HepG2 (cell line): ENCODE measurements around the gene NIP7. TPM values are rescaled to one million over a fixed set of nuclear protein-coding genes. Genes with fewer than 3 reads are reported as not detected.

Experiments
- MXI1 ChIP-seq: IDR thresholded peaks from 3 replicates; pipeline ENCODE4 v1.6.1; 2012; ENCODE audit warnings: low read depth, low read length, inconsistent platforms, borderline replicate concordance
- NFRKB ChIP-seq: fragments of 450-650 bp; IDR thresholded peaks from 2 replicates; pipeline ENCODE4 v1.6.1; 2017
- RFXANK ChIP-seq: IDR thresholded peaks from 2 replicates; pipeline ENCODE4 v1.6.1; 2016
- SETDB1 ChIP-seq: sonication (generic); formaldehyde crosslinking; IDR thresholded peaks from 2 replicates; pipeline ENCODE4 v1.5.1; 2020; ENCODE audit warnings: missing genetic modification reagents, mild to moderate bottlenecking, borderline replicate concordance
- SIN3A ChIP-seq: IDR thresholded peaks from 2 replicates; pipeline ENCODE4 v1.6.1; 2011; ENCODE audit warnings: low read depth, mild to moderate bottlenecking, control low read depth, low read length, borderline replicate concordance
- TOPORS ChIP-seq: sonication (generic); formaldehyde crosslinking; IDR thresholded peaks from 2 replicates; pipeline ENCODE4 v1.8.0; 2023; ENCODE audit warnings: mild to moderate bottlenecking, missing genetic modification reagents
- ZBTB38 ChIP-seq: sonication (generic); formaldehyde crosslinking; IDR thresholded peaks from 2 replicates; pipeline ENCODE4 v1.5.1; 2020; ENCODE audit warnings: mild to moderate bottlenecking, missing genetic modification reagents
- ZBTB42 ChIP-seq: sonication (generic); formaldehyde crosslinking; IDR thresholded peaks from 2 replicates; pipeline ENCODE4 v1.5.0; 2020; ENCODE audit warnings: mild to moderate bottlenecking, missing genetic modification reagents
- ZNF280D ChIP-seq: sonication (generic); formaldehyde crosslinking; IDR thresholded peaks from 2 replicates; pipeline ENCODE4 v1.5.1; 2020; ENCODE audit warnings: mild to moderate bottlenecking, missing genetic modification reagents
- ZNF333 ChIP-seq: sonication (generic); formaldehyde crosslinking; IDR thresholded peaks from 2 replicates; pipeline ENCODE4 v1.4.0; 2020; ENCODE audit warnings: mild to moderate bottlenecking, missing genetic modification reagents, borderline replicate concordance
- ZNF33B ChIP-seq: sonication (generic); formaldehyde crosslinking; IDR thresholded peaks from 2 replicates; pipeline ENCODE4 v1.5.1; 2020; ENCODE audit warnings: mild to moderate bottlenecking, missing genetic modification reagents
- ZNF431 ChIP-seq: sonication (generic); formaldehyde crosslinking; IDR thresholded peaks from 2 replicates; pipeline ENCODE4 v1.9.0; 2022; ENCODE audit warnings: missing genetic modification reagents, low read depth, mild to moderate bottlenecking, borderline replicate concordance
- ZNF598 ChIP-seq: sonication (generic); formaldehyde crosslinking; IDR thresholded peaks from 2 replicates; pipeline ENCODE4 v1.5.1; 2020; ENCODE audit warnings: mild to moderate bottlenecking, missing genetic modification reagents, borderline replicate concordance
- ZNF7 ChIP-seq: IDR thresholded peaks from 2 replicates; pipeline ENCODE4 v1.6.1; 2016; ENCODE audit warnings: missing biosample characterization, missing genetic modification reagents
- polyA plus RNA-seq, 8 experiments: library from polyadenylated mRNA; depleted of rRNA in 3 of 8; stranded (reverse) in 7 of 8; unstranded in 1 of 8; fragments of >200 nt; fragmentation: Illumina TruSeq in 4 of 8; extraction: Trizol in 4 of 8; gene quantifications; 2 replicates each; pipeline versions ENCODE4 v1.2.1 to v1.2.3, GENCODE V29; 2011 to 2016; ENCODE audit warnings: low read depth in 4 of 8, missing spikeins in 1 of 8, mixed read lengths in 1 of 8; ENCODE audit not compliant: insufficient read depth in 1 of 8
- total RNA-seq, 5 experiments: library from RNA; depleted of rRNA; stranded (reverse); fragments of >200 nt; fragmentation: Illumina TruSeq; extraction: Trizol; gene quantifications; 2 replicates each; pipeline ENCODE4 v1.2.3, GENCODE V29; 2016; ENCODE audit warnings: low read depth in 1 of 5
- TF ChIP-seq, protein P1 (sequence below): sonication (generic); formaldehyde crosslinking; IDR thresholded peaks from 2 replicates; pipeline ENCODE4 v1.4.0; 2020; ENCODE audit warnings: mild to moderate bottlenecking, missing genetic modification reagents
- TF ChIP-seq, protein P2 (sequence below): sonication (generic); formaldehyde crosslinking; IDR thresholded peaks from 2 replicates; pipeline ENCODE4 v1.8.0; 2022; ENCODE audit warnings: low read depth, missing genetic modification reagents

NIP7 gene
- total and polyA plus RNA-seq, 2 of the 13 experiments (the other 11 are each of a cell fraction or from before 2014, with no cell fraction given), result 15.3 to 114 TPM

DNA sequence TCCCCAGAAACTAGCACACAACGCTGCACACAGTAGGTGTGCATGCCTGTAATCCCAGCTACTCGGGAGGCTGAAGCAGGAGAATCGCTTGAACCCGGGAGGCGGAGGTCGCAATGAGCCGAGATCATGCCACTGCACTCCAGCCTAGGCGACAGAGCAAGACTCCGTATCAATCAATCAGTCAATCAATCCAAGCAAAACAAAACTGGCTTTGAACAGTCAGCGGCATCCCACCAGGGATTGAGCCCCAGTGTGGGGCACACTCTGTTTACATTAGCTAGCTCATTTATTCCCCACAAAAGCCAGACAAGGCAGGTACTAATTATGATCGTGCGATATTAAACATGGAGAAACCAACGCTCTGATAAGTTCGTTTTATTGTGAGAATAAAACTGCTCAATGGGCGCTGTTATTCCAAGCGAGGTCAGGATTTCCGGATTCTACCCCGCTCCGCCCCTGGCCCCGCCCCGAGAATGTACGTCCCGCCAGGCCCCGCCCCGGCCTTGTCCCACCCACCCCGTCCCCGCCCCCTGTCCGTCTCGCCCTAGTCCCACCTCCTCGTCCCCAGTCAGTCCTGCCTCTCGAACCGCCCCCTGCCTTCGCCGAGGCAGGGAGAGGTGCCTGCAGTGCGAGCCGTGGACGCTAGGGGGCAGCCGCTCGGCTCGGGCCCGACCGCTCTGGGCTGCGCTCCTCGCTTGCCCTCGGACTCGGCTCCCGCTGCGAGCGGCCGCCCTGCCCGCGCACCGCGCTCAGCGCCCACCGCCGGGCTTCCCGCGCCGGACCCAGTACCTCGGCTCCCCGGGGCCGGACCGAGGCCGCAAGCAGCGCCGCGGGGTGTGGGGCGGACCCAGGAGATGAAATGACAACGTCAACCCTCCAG lies 28.7 kb upstream of the NIP7 start, which contains the start of gene VPS4A (continued):
- TF ChIP-seq, protein P1, sequence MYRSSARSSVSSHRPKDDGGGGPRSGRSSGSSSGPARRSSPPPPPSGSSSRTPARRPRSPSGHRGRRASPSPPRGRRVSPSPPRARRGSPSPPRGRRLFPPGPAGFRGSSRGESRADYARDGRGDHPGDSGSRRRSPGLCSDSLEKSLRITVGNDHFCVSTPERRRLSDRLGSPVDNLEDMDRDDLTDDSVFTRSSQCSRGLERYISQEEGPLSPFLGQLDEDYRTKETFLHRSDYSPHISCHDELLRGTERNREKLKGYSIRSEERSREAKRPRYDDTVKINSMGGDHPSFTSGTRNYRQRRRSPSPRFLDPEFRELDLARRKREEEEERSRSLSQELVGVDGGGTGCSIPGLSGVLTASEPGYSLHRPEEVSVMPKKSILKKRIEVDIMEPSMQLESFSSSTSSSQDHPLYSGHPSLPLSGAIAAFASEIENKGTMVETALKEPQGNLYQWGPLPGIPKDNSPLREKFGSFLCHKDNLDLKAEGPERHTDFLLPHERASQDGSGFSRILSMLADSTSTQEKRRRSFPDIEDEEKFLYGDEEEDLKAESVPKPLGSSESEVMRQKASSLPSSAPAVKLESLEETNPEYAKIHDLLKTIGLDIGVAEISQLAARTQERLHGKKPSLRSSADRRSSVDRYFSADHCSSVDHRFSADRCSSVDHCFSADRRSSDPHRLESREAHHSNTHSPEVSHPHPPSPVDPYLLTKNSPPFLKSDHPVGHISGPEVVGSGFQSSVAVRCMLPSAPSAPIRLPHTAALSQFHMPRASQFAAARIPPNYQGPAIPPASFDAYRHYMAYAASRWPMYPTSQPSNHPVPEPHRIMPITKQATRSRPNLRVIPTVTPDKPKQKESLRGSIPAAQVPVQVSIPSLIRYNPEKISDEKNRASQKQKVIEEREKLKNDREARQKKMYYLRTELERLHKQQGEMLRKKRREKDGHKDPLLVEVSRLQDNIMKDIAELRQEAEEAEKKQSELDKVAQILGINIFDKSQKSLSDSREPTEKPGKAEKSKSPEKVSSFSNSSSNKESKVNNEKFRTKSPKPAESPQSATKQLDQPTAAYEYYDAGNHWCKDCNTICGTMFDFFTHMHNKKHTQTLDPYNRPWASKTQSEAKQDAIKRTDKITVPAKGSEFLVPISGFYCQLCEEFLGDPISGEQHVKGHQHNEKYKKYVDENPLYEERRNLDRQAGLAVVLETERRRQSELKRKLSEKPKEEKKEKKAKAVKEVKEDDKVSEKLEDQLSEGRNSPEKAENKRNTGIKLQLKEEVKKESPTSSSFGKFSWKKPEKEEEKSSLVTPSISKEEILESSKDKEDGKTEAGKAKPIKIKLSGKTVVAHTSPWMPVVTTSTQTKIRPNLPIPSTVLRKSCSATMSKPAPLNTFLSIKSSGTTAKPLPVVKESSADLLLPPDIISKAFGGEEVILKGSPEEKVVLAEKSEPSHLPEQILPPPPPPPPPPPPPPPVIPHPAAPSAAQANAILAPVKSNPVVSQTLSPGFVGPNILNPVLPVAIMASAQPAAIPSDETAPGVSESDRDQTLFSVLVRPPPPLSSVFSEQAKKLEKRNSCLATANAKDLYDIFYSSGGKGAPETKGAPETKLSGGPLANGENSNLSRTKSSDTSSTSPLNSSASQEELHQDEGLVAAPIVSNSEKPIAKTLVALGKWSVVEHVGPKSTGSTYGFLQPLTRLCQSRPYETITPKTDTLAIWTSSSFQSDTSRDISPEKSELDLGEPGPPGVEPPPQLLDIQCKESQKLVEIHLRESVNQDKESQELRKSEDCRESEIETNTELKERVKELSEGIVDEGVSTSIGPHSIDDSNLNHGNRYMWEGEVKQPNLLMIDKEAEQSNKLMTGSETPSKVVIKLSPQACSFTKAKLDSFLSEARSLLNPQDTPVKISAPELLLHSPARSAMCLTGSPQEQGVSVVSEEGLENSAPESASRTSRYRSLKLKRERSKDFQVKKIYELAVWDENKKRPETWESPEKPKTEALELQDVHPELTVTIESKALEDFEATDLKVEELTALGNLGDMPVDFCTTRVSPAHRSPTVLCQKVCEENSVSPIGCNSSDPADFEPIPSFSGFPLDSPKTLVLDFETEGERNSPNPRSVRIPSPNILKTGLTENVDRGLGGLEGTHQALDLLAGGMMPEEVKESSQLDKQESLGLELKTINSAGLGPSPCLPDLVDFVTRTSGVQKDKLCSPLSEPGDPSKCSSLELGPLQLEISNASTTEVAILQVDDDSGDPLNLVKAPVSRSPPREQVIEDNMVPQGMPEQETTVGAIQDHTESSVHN (CRISPR knock-in tag), result 0 out of 2 replicates have a peak, but pooled peaks have one; percentile 13
- TF ChIP-seq ZNF33B (CRISPR knock-in tag), result no peak; the same call in 1 of the 2 replicates
- TF ChIP-seq SIN3A, result peak; percentile 82; the same call in 1 of the 2 replicates
- TF ChIP-seq ZBTB42 (CRISPR knock-in tag), result no peak
- peak; percentile 84 for TF ChIP-seq ZNF431 (CRISPR knock-in tag)
- 0 out of 2 replicates have a peak, but pooled peaks have one; percentile 60 for TF ChIP-seq RFXANK
- 0 out of 2 replicates have a peak, but pooled peaks have one; percentile 31 for TF ChIP-seq ZNF598 (CRISPR knock-in tag)
- TF ChIP-seq ZBTB38, result peak; percentile 7
- no peak; the same call in 1 of the 2 replicates for TF ChIP-seq ZNF333 (CRISPR knock-in tag)
- TF ChIP-seq ZNF7 (CRISPR knock-in tag), result no peak
- TF ChIP-seq MXI1, result peak; percentile 86; the same call in 2 of the 3 replicates
- TF ChIP-seq TOPORS (CRISPR knock-in tag), result peak; percentile 47; the same call in 1 of the 2 replicates
- no peak for TF ChIP-seq SETDB1 (CRISPR knock-in tag)
- TF ChIP-seq, protein P2, sequence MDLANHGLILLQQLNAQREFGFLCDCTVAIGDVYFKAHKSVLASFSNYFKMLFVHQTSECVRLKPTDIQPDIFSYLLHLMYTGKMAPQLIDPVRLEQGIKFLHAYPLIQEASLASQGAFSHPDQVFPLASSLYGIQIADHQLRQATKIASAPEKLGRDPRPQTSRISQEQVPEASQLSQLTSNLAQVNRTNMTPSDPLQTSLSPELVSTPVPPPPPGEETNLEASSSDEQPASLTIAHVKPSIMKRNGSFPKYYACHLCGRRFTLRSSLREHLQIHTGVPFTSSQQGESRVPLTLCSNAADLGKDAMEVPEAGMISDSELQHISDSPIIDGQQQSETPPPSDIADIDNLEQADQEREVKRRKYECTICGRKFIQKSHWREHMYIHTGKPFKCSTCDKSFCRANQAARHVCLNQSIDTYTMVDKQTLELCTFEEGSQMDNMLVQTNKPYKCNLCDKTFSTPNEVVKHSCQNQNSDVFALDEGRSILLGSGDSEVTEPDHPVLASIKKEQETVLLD (CRISPR knock-in tag), result peak; percentile 86
- TF ChIP-seq ZNF280D (CRISPR knock-in tag), result peak; percentile 44; the same call in 1 of the 2 replicates
- no peak for TF ChIP-seq NFRKB
